ENCODE results near the gene SORL1.

DNA sequence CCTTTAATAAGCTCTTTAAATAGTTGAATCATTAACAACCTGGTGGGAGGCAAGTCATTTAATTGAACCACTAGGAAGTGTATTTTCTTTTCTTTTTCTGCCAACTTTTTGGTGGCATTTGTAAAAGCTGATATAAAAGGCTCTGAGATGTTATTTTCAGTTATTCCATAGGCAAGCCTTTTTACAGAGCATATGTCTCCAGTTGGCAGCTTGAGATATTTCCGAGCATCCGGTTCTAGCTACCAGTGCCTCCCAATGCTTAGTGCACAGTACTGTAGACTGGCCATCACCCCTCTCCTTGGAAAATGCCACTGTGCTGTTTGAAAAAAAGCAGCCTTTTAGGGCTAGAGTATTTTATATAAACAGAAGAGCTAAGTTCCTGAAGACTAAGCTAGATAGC is 179.3 kb downstream of the SORL1 start:
- no peak for TF ChIP-seq EZH2 (IDR thresholded peaks at IDR 0.05; ENCODE audit: borderline replicate concordance, low read length)
- TF ChIP-seq, protein P1, sequence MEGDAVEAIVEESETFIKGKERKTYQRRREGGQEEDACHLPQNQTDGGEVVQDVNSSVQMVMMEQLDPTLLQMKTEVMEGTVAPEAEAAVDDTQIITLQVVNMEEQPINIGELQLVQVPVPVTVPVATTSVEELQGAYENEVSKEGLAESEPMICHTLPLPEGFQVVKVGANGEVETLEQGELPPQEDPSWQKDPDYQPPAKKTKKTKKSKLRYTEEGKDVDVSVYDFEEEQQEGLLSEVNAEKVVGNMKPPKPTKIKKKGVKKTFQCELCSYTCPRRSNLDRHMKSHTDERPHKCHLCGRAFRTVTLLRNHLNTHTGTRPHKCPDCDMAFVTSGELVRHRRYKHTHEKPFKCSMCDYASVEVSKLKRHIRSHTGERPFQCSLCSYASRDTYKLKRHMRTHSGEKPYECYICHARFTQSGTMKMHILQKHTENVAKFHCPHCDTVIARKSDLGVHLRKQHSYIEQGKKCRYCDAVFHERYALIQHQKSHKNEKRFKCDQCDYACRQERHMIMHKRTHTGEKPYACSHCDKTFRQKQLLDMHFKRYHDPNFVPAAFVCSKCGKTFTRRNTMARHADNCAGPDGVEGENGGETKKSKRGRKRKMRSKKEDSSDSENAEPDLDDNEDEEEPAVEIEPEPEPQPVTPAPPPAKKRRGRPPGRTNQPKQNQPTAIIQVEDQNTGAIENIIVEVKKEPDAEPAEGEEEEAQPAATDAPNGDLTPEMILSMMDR (IDR thresholded peaks at IDR 0.05; ENCODE audit: low read length), result no peak
